ENCODE results near the gene PARN. TPM values are rescaled to one million over a fixed set of nuclear protein-coding genes. Genes with fewer than 3 reads are reported as not detected.
"Not testable (repeated sequence)": the region's sequence is repeated elsewhere in the genome, so short reads cannot be mapped to it uniquely, and the experiment has no call there.

The PARN gene
- total and polyA plus RNA-seq, 2 experiments from 2014 or later: 35.0 to 35.4 TPM

- in situ Hi-C loops (cut with MboI): no loop called here
- no peak overlapping the region for H3K9ac ChIP-seq
- DNase-seq: no peak
- H3K79me2 ChIP-seq (ENCODE audit: insufficient read depth): peaks cover 100% of the 10 kb centered on the region
- WGBS, 2 experiments (ENCODE audit: low coverage in 1 of 2, low lambda C conversion rate in 2 of 2, missing lambda C conversion rate in 2 of 2): 95 to 99% methylated on average over 5 to 8 of the region's 8 CpGs
- no peak overlapping the region for H3K4me3 ChIP-seq
- no peak overlapping the region for H2AFZ ChIP-seq
- H3K36me3 ChIP-seq (ENCODE audit: low read depth): peaks cover 36% of the 10 kb centered on the region
- no peaks in the 10 kb centered on the region for H3K9me3 ChIP-seq (ENCODE audit: low read depth)
- H3K4me1 ChIP-seq (ENCODE audit: insufficient read depth): no peaks in the 10 kb centered on the region
- H3K27me3 ChIP-seq (replicated peaks; ENCODE audit: insufficient read depth): no peaks in the 10 kb centered on the region
- no peak overlapping the region for H3K4me2 ChIP-seq (ENCODE audit: unreplicated experiment)
- TF ChIP-seq EZH2phosphoT487 (IDR thresholded peaks at IDR 0.05; ENCODE audit: insufficient read depth, low read depth) (no peak), EZH2 (IDR thresholded peaks at IDR 0.05; ENCODE audit: insufficient read depth, poor library complexity, severe bottlenecking) (no peak)
- no peak overlapping the region for H3K27ac ChIP-seq
- H4K20me1 ChIP-seq (ENCODE audit: insufficient read depth): peaks cover 4% of the 10 kb centered on the region; the same call in 1 of the 2 replicates
- H3F3A ChIP-seq (ENCODE audit: insufficient read depth): no peaks in the 10 kb centered on the region
- H3K9me2 ChIP-seq (ENCODE audit: insufficient read depth): no peaks in the 10 kb centered on the region
Observed at GRCh38 chr16:14641206-14641605, 11.1 kb upstream of the PARN start.

GRCh38 chr16:14640538-14640937 is 10.5 kb upstream of the PARN start:
- WGBS, 2 experiments (ENCODE audit: low coverage in 1 of 2, low lambda C conversion rate in 2 of 2, missing lambda C conversion rate in 2 of 2): 91 to 93% methylated on average over 10 of the region's 10 CpGs
- H3K4me2 ChIP-seq (ENCODE audit: unreplicated experiment): no peak overlapping the region
- no peaks in the 10 kb centered on the region for H3F3A ChIP-seq (ENCODE audit: insufficient read depth)
- no peak overlapping the region for H3K9ac ChIP-seq
- no peaks in the 10 kb centered on the region for H3K4me1 ChIP-seq (ENCODE audit: insufficient read depth)
- H3K4me3 ChIP-seq: no peak overlapping the region
- no peaks in the 10 kb centered on the region for H3K27me3 ChIP-seq (replicated peaks; ENCODE audit: insufficient read depth)
- peaks cover 100% of the 10 kb centered on the region for H3K79me2 ChIP-seq (ENCODE audit: insufficient read depth)
- in situ Hi-C loops (cut with MboI): no loop called here
- H3K9me3 ChIP-seq (ENCODE audit: low read depth): no peaks in the 10 kb centered on the region
- no peak overlapping the region for H3K27ac ChIP-seq
- no peak for TF ChIP-seq EZH2 (IDR thresholded peaks at IDR 0.05; ENCODE audit: insufficient read depth, poor library complexity, severe bottlenecking)
- no peak for TF ChIP-seq EZH2phosphoT487 (IDR thresholded peaks at IDR 0.05; ENCODE audit: insufficient read depth, low read depth)
- no peak for DNase-seq
- peaks cover 30% of the 10 kb centered on the region for H3K36me3 ChIP-seq (ENCODE audit: low read depth)
- no peak overlapping the region for H2AFZ ChIP-seq
- peaks cover 4% of the 10 kb centered on the region; the same call in 1 of the 2 replicates for H4K20me1 ChIP-seq (ENCODE audit: insufficient read depth)
- no peaks in the 10 kb centered on the region for H3K9me2 ChIP-seq (ENCODE audit: insufficient read depth)

- H3F3A ChIP-seq (ENCODE audit: insufficient read depth); H3K4me2 ChIP-seq (ENCODE audit: unreplicated experiment); H2AFZ ChIP-seq; H3K4me3 ChIP-seq; H3K9me3 ChIP-seq (ENCODE audit: low read depth); H3K9me2 ChIP-seq (ENCODE audit: insufficient read depth); DNase-seq; in situ Hi-C loops (cut with MboI); H3K9ac ChIP-seq; H3K27me3 ChIP-seq (replicated peaks; ENCODE audit: insufficient read depth); H3K27ac ChIP-seq: not testable (repeated sequence)
- Histone ChIP-seq H3K36me3 (ENCODE audit: low read depth) (0 out of 2 replicates have a peak, but pooled peaks cover 14% of the 10 kb centered on the region), H3K79me2 (ENCODE audit: insufficient read depth) (peaks cover 96% of the 10 kb centered on the region), H3K4me1 (ENCODE audit: insufficient read depth) (peaks cover 12% of the 10 kb centered on the region), H4K20me1 (ENCODE audit: insufficient read depth) (peaks cover 15% of the 10 kb centered on the region; the same call in 1 of the 2 replicates)
- WGBS, 2 experiments (ENCODE audit: low coverage in 1 of 2, low lambda C conversion rate in 2 of 2, missing lambda C conversion rate in 2 of 2): 10 to 17% methylated on average over 1 of the region's 1 CpG
Observed at GRCh38 chr16:14636951-14637240, 6.8 kb upstream of the PARN start.

GRCh38 chr16:14636179-14636950 is 6.3 kb upstream of the PARN start:
- H3K9ac ChIP-seq; H3K4me2 ChIP-seq (ENCODE audit: unreplicated experiment); H3K27ac ChIP-seq; DNase-seq; H3K9me2 ChIP-seq (ENCODE audit: insufficient read depth); H3K9me3 ChIP-seq (ENCODE audit: low read depth); H3F3A ChIP-seq (ENCODE audit: insufficient read depth); in situ Hi-C loops (cut with MboI); H3K27me3 ChIP-seq (replicated peaks; ENCODE audit: insufficient read depth); H2AFZ ChIP-seq; H3K4me3 ChIP-seq: not testable (repeated sequence)
- Histone ChIP-seq H3K36me3 (ENCODE audit: low read depth) (0 out of 2 replicates have a peak, but pooled peaks cover 14% of the 10 kb centered on the region), H3K79me2 (ENCODE audit: insufficient read depth) (peaks cover 95% of the 10 kb centered on the region), H4K20me1 (ENCODE audit: insufficient read depth) (peaks cover 15% of the 10 kb centered on the region; the same call in 1 of the 2 replicates), H3K4me1 (ENCODE audit: insufficient read depth) (peaks cover 13% of the 10 kb centered on the region)
- whole genome bisulfite sequencing, 2 experiments (ENCODE audit: low coverage in 1 of 2, low lambda C conversion rate in 2 of 2, missing lambda C conversion rate in 2 of 2): 51 to 58% methylated on average over 17 of the region's 17 CpGs
